ENCODE data around the gene SGTB. TPM values are rescaled to one million over a fixed set of nuclear protein-coding genes. Genes with fewer than 3 reads are reported as not detected.

Gene SGTB
- total and polyA plus RNA-seq, 2 of the 8 experiments (the other 6 are each of a cell fraction or from before 2014, with no cell fraction given) = 2.2 to 18.7 TPM

GRCh38 chr5:65730910-65731309, 9.0 kb upstream of the SGTB start:
- Histone ChIP-seq H2BK12ac (ENCODE audit: low read depth, low read length) (no peak overlapping the region), H2BK20ac (ENCODE audit: low read length) (no peak overlapping the region), H3K4me2 (ENCODE audit: insufficient read depth in 1 of 2, low read depth in 2 of 2, low read length in 2 of 2) (no peak overlapping the region), H3K14ac (ENCODE audit: insufficient read length) (no peak overlapping the region), H4K20me1 (replicated peaks in 1 of 2; ENCODE audit: control insufficient read depth in 1 of 2, insufficient read depth in 2 of 2, low read length in 2 of 2) (peaks cover 10 to 15% of the 10 kb centered on the region in 2 experiments), H3K4me3 (ENCODE audit: extremely low read depth in 1 of 4, insufficient read depth in 2 of 4, low read depth in 3 of 4, low read length in 4 of 4) (no peak overlapping the region), H3K79me1 (ENCODE audit: low read depth, low read length) (peaks cover 7% of the 10 kb centered on the region; the same call in 1 of the 2 replicates), H2AK5ac (ENCODE audit: low read depth, low read length) (no peak overlapping the region), H4K5ac (ENCODE audit: insufficient read length, low read depth, low read length) (no peak overlapping the region), H3K79me2 (ENCODE audit: control insufficient read depth in 1 of 2, insufficient read depth in 2 of 2, low read length in 2 of 2) (peaks cover 21 to 89% of the 10 kb centered on the region in 2 experiments), H3K9me3 (ENCODE audit: insufficient read depth in 2 of 2, low read depth in 1 of 2, low read length in 1 of 2) (no peaks in the 10 kb centered on the region), H3K27me3 (replicated peaks in 1 of 4; ENCODE audit: control insufficient read depth in 3 of 4, extremely low read depth in 1 of 4, insufficient read depth in 3 of 4, low read length in 3 of 4) (no peaks in the 10 kb centered on the region), H3K9ac (replicated peaks in 1 of 4; ENCODE audit: extremely low read depth in 1 of 4, low read depth in 3 of 4, low read length in 3 of 4) (no peak overlapping the region), H4K8ac (ENCODE audit: extremely low read depth, insufficient read depth, low read length) (no peak overlapping the region), H3K36me3 (ENCODE audit: control insufficient read depth in 2 of 4, insufficient read depth in 4 of 4, low read length in 3 of 4) (no peaks in the 10 kb centered on the region; a peak in 1 of 8 replicates), H3K18ac (ENCODE audit: extremely low read depth, low read length) (no peak overlapping the region), H3K27ac (ENCODE audit: low read depth, low read length) (no peak overlapping the region), H2AFZ (ENCODE audit: low read length) (no peak overlapping the region), H2BK120ac (replicated peaks; ENCODE audit: low read depth, low read length) (no peak overlapping the region), H3K4ac (replicated peaks; ENCODE audit: insufficient read length, low read depth, low read length) (no peak overlapping the region), H3K56ac (replicated peaks; ENCODE audit: insufficient read length, low read depth, low read length) (no peak overlapping the region), H2BK15ac (ENCODE audit: low read length) (no peak overlapping the region), H3K23ac (ENCODE audit: insufficient read length) (no peak overlapping the region), H2BK5ac (ENCODE audit: low read depth, low read length) (no peak overlapping the region), H3K23me2 (ENCODE audit: low read depth, low read length) (no peaks in the 10 kb centered on the region), H4K91ac (replicated peaks; ENCODE audit: insufficient read length, low read length) (no peak overlapping the region), H3K4me1 (replicated peaks in 1 of 4; ENCODE audit: control insufficient read depth in 3 of 4, insufficient read depth in 4 of 4, low read length in 3 of 4) (peaks cover 0 to 3% (median 0%) of the 10 kb centered on the region in 4 experiments; a peak in 2 of 7 replicates)
- DNase-seq (ENCODE audit: low read depth in 1 of 2, low spot score in 2 of 2) = no peak
- 94% methylated on average over 2 of the region's 2 CpGs; no CpG with 5 or more reads in 1 of the 2 experiments for WGBS, 2 experiments (ENCODE audit: extremely low coverage in 1 of 2, insufficient coverage in 1 of 2, insufficient read length in 1 of 2, insufficient replicate concordance in 2 of 2, low coverage in 1 of 2, low lambda C conversion rate in 2 of 2, missing lambda C conversion rate in 1 of 2)
- ChIA-PET POLR2A (ENCODE audit: partially characterized antibody) (interaction anchor here (0.9 kb wide), 1 partner anchor 9 kb away, joined by 3 read pairs; the partner anchor contains the start of genes NLN and SGTB), CTCF (ENCODE audit: partially characterized antibody) (interaction anchor here (0.6 kb wide), 1 partner anchor 510 kb away, joined by 4 read pairs; no protein-coding TSS in a partner anchor)
- FAIRE-seq = no peak
- TF ChIP-seq POLR2AphosphoS5 (IDR thresholded peaks at IDR 0.05; ENCODE audit: low read depth, low read length) (no peak), CTBP2 (IDR thresholded peaks at IDR 0.05; ENCODE audit: borderline replicate concordance, insufficient read depth, insufficient read length, low read length) (no peak), EGR1 (IDR thresholded peaks at IDR 0.05; ENCODE audit: borderline replicate concordance, low read depth, low read length) (no peak), GTF2F1 (IDR thresholded peaks at IDR 0.05; ENCODE audit: borderline replicate concordance, low read depth, low read length) (no peak), E2F6 (IDR thresholded peaks at IDR 0.05) (no peak), SIN3A (conservative IDR thresholded peaks at IDR 0.05 in 1 of 2, IDR thresholded peaks at IDR 0.05 in 1 of 2; ENCODE audit: low read depth in 1 of 2, low read length in 2 of 2) (no peak), RAD21 (IDR thresholded peaks at IDR 0.05 in 1 of 2, conservative IDR thresholded peaks at IDR 0.05 in 1 of 2; ENCODE audit: low read depth in 2 of 2, low read length in 2 of 2) (no peak), CHD1 (IDR thresholded peaks at IDR 0.05; ENCODE audit: low read depth, low read length) (no peak), CBX8 (IDR thresholded peaks at IDR 0.05; ENCODE audit: borderline replicate concordance, low read depth, low read length) (no peak), RBBP5 (IDR thresholded peaks at IDR 0.05; ENCODE audit: borderline replicate concordance, low read depth, low read length) (no peak)
- TF ChIP-seq, protein P1, sequence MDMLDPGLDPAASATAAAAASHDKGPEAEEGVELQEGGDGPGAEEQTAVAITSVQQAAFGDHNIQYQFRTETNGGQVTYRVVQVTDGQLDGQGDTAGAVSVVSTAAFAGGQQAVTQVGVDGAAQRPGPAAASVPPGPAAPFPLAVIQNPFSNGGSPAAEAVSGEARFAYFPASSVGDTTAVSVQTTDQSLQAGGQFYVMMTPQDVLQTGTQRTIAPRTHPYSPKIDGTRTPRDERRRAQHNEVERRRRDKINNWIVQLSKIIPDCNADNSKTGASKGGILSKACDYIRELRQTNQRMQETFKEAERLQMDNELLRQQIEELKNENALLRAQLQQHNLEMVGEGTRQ (IDR thresholded peaks at IDR 0.05; ENCODE audit: low read length) = no peak
